ENCODE measurements around the gene AAK1.

The AAK1 gene

GRCh38 chr2:69438580-69438979, 205.0 kb downstream of the AAK1 start:
- peak overlapping the region; percentile 84 for H2AFZ ChIP-seq (ENCODE audit: low read depth, low read length)

GRCh38 chr2:69437751-69438154, 205.8 kb downstream of the AAK1 start:
- Histone ChIP-seq H3K27me3 (ENCODE audit: insufficient read depth, low read length, poor library complexity) (no peaks in the 10 kb centered on the region), H2AFZ (ENCODE audit: low read depth, low read length) (peak overlapping the region; percentile 84), H3K36me3 (ENCODE audit: insufficient read depth, low read length) (no peaks in the 10 kb centered on the region; the same call in 1 of the 2 replicates), H3K27ac (ENCODE audit: low read length) (peak overlapping the region; percentile 90), H3K4me1 (ENCODE audit: insufficient read depth, low read length) (peaks cover 33% of the 10 kb centered on the region), H4K20me1 (ENCODE audit: insufficient read depth, low read length) (no peaks in the 10 kb centered on the region), H3K4me3 (ENCODE audit: low read depth in 1 of 2, low read length in 2 of 2) (peak overlapping the region; percentile 54 to 77; a peak in 3 of 4 replicates), H3K9ac (ENCODE audit: low read depth, low read length) (peak overlapping the region; percentile 90), H3K4me2 (ENCODE audit: insufficient read depth, low read length) (peak overlapping the region; percentile 86), H3K9me3 (ENCODE audit: insufficient read depth, low read length, severe bottlenecking) (no peaks in the 10 kb centered on the region), H3K79me2 (ENCODE audit: insufficient read depth, low read length) (peaks cover 41% of the 10 kb centered on the region)
- TF ChIP-seq EZH2 (IDR thresholded peaks at IDR 0.05; ENCODE audit: borderline replicate concordance, low read depth, low read length, severe bottlenecking): no peak
- ATAC-seq (ENCODE audit: insufficient read depth, low read depth) (no peak; the same call in 1 of the 3 replicates), DNase-seq (no peak)

More at GRCh38 chr2:69438580-69438979, 205.0 kb downstream of the AAK1 start:
- peak overlapping the region; percentile 90; the same call in 1 of the 2 replicates for H3K9ac ChIP-seq (ENCODE audit: low read depth, low read length)
- peak overlapping the region; percentile 33; the same call in 1 of the 2 replicates for H3K27ac ChIP-seq (ENCODE audit: low read length)
- no peak for TF ChIP-seq CTCF (IDR thresholded peaks at IDR 0.05; ENCODE audit: borderline replicate concordance, extremely low read depth, low read length, poor library complexity, severe bottlenecking)
- peak overlapping the region; percentile 86; the same call in 1 of the 2 replicates for H3K4me2 ChIP-seq (ENCODE audit: insufficient read depth, low read length)
- H4K20me1 ChIP-seq (ENCODE audit: insufficient read depth, low read length): no peaks in the 10 kb centered on the region
- no peak for DNase-seq
- peaks cover 37% of the 10 kb centered on the region for H3K79me2 ChIP-seq (ENCODE audit: insufficient read depth, low read length)
- H3K4me1 ChIP-seq (ENCODE audit: insufficient read depth, low read length): peaks cover 33% of the 10 kb centered on the region
- no peaks in the 10 kb centered on the region for H3K27me3 ChIP-seq (ENCODE audit: insufficient read depth, low read length, poor library complexity)
- no peak overlapping the region for H3K4me3 ChIP-seq (ENCODE audit: low read depth in 1 of 2, low read length in 2 of 2)
- no peaks in the 10 kb centered on the region for H3K9me3 ChIP-seq (ENCODE audit: insufficient read depth, low read length, severe bottlenecking)
- no peak for ATAC-seq (ENCODE audit: insufficient read depth, low read depth)
- no peaks in the 10 kb centered on the region; the same call in 1 of the 2 replicates for H3K36me3 ChIP-seq (ENCODE audit: insufficient read depth, low read length)

GRCh38 chr2:69436938-69437750, 206.4 kb downstream of the AAK1 start, which contains the start of gene NFU1:
TSS of gene NFU1 (minus strand) at chr2:69437435. CDS start at chr2:69437422, 13 bp downstream.
- peaks cover 41% of the 10 kb centered on the region for H3K79me2 ChIP-seq (ENCODE audit: insufficient read depth, low read length)
- no peak for TF ChIP-seq EZH2 (IDR thresholded peaks at IDR 0.05; ENCODE audit: borderline replicate concordance, low read depth, low read length, severe bottlenecking)
- TF ChIP-seq CTCF (IDR thresholded peaks at IDR 0.05; ENCODE audit: borderline replicate concordance, extremely low read depth, low read length, poor library complexity, severe bottlenecking): peak; percentile 73
- peak within 1 kb of the TSS; percentile 86 for H3K4me2 ChIP-seq (ENCODE audit: insufficient read depth, low read length)
- peak within 1 kb of the TSS; percentile 84 for H2AFZ ChIP-seq (ENCODE audit: low read depth, low read length)
- H4K20me1 ChIP-seq (ENCODE audit: insufficient read depth, low read length): no peaks in the 10 kb centered on the region
- H3K4me1 ChIP-seq (ENCODE audit: insufficient read depth, low read length): peaks cover 33% of the 10 kb centered on the region
- ATAC-seq (ENCODE audit: insufficient read depth, low read depth) (peak; percentile 93), DNase-seq (peak; percentile 92)
- H3K9ac ChIP-seq (ENCODE audit: low read depth, low read length): peak within 1 kb of the TSS; percentile 90
- no peaks in the 10 kb centered on the region for H3K9me3 ChIP-seq (ENCODE audit: insufficient read depth, low read length, severe bottlenecking)
- H3K36me3 ChIP-seq (ENCODE audit: insufficient read depth, low read length): no peaks in the 10 kb centered on the region; the same call in 1 of the 2 replicates
- H3K27me3 ChIP-seq (ENCODE audit: insufficient read depth, low read length, poor library complexity): no peaks in the 10 kb centered on the region
- H3K4me3 ChIP-seq (ENCODE audit: low read depth in 1 of 2, low read length in 2 of 2): peak within 1 kb of the TSS; percentile 54 to 77
- peak within 1 kb of the TSS; percentile 90 for H3K27ac ChIP-seq (ENCODE audit: low read length)

GRCh38 chr2:69436596-69436937, 207.0 kb downstream of the AAK1 start:
- peak overlapping the region; percentile 84 for H2AFZ ChIP-seq (ENCODE audit: low read depth, low read length)
- H3K79me2 ChIP-seq (ENCODE audit: insufficient read depth, low read length): peaks cover 41% of the 10 kb centered on the region
- H3K4me1 ChIP-seq (ENCODE audit: insufficient read depth, low read length): peaks cover 33% of the 10 kb centered on the region
- no peaks in the 10 kb centered on the region for H4K20me1 ChIP-seq (ENCODE audit: insufficient read depth, low read length)
- H3K27ac ChIP-seq (ENCODE audit: low read length): peak overlapping the region; percentile 90
- peak overlapping the region; percentile 54 to 77 for H3K4me3 ChIP-seq (ENCODE audit: low read depth in 1 of 2, low read length in 2 of 2)
- peak; percentile 4; the same call in 1 of the 3 replicates for ATAC-seq (ENCODE audit: insufficient read depth, low read depth)
- TF ChIP-seq CTCF (IDR thresholded peaks at IDR 0.05; ENCODE audit: borderline replicate concordance, extremely low read depth, low read length, poor library complexity, severe bottlenecking) (no peak), EZH2 (IDR thresholded peaks at IDR 0.05; ENCODE audit: borderline replicate concordance, low read depth, low read length, severe bottlenecking) (no peak)
- H3K27me3 ChIP-seq (ENCODE audit: insufficient read depth, low read length, poor library complexity): no peaks in the 10 kb centered on the region
- DNase-seq: no peak
- H3K36me3 ChIP-seq (ENCODE audit: insufficient read depth, low read length): no peaks in the 10 kb centered on the region; the same call in 1 of the 2 replicates
- peak overlapping the region; percentile 86 for H3K4me2 ChIP-seq (ENCODE audit: insufficient read depth, low read length)
- H3K9ac ChIP-seq (ENCODE audit: low read depth, low read length): peak overlapping the region; percentile 90
- no peaks in the 10 kb centered on the region for H3K9me3 ChIP-seq (ENCODE audit: insufficient read depth, low read length, severe bottlenecking)
